Dedifferentiated amniotic fluid mesenchymal stem cell (primary cell): ENCODE measurements around the gene POLA2.
A peak's percentile ranks its signal among the peaks of the same experiment; 100 is the strongest.
"Not testable (repeated sequence)": the region's sequence is repeated elsewhere in the genome, so short reads cannot be mapped to it uniquely, and the experiment has no call there.

Experiments
- DNase-seq: peaks from one replicate; pipeline ENCODE4 v3.0.0-alpha.2; 2016; ENCODE audit errors: extremely low spot score

POLA2 gene, protein sequence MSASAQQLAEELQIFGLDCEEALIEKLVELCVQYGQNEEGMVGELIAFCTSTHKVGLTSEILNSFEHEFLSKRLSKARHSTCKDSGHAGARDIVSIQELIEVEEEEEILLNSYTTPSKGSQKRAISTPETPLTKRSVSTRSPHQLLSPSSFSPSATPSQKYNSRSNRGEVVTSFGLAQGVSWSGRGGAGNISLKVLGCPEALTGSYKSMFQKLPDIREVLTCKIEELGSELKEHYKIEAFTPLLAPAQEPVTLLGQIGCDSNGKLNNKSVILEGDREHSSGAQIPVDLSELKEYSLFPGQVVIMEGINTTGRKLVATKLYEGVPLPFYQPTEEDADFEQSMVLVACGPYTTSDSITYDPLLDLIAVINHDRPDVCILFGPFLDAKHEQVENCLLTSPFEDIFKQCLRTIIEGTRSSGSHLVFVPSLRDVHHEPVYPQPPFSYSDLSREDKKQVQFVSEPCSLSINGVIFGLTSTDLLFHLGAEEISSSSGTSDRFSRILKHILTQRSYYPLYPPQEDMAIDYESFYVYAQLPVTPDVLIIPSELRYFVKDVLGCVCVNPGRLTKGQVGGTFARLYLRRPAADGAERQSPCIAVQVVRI

GRCh38 chr11:65261591-65262380, at the start of gene POLA2:
TSS of gene POLA2 (plus strand) at chr11:65261962. CDS start at chr11:65262293, 331 bp downstream.
- DNase-seq: peak; percentile 91

DNA sequence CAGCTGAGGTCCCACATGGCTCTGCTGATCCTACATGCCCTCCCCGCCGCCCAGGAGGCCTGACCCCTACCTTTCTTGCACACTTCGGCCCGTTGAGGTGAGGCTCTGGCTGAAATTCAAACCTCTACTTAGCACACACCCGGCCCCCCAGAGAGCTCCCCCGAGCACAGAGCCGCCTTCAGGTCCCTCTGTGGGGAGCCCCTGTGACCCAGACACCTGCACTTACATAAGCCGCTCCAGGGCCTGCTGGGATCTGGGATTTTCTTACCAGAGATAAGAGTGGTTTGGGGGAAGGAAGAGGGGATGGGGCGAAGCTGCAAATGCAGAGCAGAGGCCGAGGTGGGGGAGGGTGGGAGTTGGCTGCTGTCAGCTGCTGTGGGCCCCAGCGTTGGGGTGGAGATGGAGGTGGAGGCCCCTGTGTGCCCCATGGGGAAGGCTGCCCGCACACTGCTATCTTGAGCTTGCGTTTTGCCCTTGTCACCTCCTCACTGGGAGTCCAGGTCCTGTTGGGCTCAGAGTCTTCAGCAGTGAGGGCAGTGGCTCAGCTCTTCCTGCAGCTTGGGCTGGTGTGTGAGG, 49.4 kb upstream of the POLA2 start:
- DNase-seq: no peak

DNA sequence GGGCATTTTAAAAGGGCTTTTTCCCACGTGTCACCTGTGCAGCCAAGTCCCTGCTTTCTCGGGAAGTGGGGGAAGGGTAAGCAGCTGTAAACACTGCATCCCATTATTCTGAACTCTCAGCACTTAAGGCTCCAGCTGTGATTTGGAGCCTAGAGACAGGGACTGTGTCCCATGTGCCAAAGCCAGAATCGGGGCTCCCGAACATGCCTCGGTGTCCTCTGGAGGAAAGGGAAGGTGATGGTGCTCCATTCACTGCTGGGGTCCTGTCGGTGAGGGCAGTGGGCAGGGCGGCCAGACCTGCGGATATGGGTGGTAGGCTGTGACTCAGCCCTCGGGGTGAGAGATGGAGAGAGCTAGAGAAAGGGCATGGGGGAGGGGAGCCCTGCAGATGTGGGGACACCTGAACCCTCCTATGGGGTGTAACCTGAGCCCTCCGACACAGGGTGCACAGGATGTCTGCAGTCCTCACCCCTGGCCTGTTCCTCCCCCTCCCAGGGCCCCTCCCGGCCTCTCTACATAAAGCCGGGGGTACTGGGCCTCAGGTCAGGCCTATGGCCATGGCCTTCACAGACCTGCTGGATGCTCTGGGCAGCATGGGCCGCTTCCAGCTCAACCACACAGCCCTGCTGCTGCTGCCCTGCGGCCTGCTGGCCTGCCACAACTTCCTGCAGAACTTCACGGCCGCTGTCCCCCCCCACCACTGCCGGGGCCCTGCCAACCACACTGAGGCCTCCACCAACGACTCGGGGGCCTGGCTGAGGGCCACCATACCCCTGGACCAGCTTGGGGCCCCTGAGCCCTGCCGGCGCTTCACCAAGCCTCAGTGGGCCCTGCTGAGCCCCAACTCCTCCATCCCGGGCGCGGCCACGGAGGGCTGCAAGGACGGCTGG, 48.2 kb upstream of the POLA2 start:
- no peak for DNase-seq

GRCh38 chr11:65214212-65214845, 47.4 kb upstream of the POLA2 start:
- DNase-seq: no peak

DNA sequence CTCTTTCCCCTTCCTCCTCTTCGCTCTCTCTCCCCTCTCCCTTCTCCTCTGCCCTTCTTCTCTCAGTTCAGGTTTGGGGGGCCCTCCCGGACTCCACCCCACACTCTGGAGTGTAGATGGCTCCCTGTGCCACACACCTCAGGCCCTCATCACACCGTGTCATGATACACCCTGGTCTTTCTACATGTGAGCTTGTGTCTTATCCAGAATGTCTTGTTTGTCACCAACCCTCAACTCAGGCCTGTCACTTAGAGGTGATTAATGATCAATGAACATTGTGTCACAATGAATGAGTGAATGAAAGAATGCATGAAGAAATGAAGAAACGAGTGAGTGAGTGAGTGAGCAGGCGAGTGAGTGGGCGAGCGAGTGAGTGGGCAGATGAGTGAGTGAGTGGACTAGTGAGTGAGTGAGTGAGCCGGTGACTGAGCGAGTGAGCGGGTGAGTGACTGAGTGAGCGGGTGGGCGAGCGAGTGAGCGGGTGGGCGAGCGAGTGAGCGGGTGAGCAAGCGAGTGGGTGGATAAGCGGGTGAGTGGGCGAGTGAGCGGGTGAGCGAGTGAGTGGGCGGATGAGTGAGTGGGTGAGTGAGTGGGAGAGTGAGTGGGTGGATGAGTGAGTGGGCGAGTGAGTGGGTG, 46.2 kb upstream of the POLA2 start:
- DNase-seq: no peak

- no peak for DNase-seq
Observed at GRCh38 chr11:65216830-65217229, 44.9 kb upstream of the POLA2 start.

DNA sequence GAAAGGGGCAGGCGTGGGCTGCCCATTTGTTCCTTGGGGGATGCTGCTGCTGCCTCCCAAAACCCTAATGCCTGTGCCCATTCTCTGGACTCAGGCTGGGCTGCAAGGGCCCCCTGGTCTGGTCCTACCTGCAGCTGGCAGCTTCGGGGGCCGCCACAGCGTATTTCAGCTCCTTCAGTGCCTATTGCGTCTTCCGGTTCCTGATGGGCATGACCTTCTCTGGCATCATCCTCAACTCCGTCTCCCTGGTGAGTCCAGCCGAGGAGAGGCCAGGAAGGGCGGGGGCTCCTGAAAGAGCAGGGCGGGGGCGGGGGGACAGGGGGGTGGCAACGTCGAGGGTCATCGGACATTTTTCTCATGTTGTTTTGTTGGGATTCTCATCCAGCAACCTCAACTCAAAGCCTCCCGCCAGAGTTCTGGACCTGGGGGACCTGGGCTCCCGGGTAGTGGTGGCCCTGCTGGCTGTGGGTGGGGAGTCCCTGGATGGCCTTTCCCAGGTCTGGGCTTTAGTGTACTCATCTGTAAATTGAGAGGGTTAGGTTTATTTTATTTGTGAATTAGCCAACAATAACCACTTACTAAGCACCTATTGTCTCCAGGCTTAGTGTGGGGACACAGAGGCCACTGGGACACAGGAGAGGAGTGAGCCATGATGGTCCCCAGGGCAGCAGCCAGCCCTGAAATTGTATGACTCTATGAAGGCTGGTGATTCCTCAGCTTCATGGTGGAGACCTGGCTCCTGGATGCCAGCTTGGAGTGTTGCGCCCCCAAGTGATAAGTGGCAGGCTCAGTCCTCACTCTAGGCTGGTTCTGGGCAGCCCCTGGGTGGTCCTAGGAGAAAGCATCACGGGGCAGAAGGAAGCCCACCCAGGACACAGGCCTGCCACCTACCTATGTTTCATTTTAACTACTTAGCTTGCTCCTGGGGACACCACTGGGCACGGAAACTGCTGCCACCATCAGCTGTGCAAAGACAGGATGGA, 44.0 kb upstream of the POLA2 start:
- DNase-seq: no peak

- no peak for DNase-seq
Observed at GRCh38 chr11:65218446-65218845, 43.3 kb upstream of the POLA2 start.

DNA sequence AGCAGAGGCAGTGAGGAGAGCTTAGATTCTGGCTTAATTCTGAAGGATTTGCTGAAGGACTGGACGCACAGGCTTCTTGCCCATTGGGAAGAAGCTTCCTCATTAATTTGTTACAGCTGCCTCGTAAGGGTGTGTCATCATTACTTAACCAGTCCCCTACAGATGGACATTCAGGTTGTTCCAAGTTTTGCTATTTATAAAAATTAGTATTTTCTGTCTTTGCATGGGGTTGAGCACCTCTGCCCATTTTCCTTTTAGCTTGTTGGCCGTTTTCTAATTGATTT, 41.9 kb upstream of the POLA2 start:
- no peak for DNase-seq

DNA sequence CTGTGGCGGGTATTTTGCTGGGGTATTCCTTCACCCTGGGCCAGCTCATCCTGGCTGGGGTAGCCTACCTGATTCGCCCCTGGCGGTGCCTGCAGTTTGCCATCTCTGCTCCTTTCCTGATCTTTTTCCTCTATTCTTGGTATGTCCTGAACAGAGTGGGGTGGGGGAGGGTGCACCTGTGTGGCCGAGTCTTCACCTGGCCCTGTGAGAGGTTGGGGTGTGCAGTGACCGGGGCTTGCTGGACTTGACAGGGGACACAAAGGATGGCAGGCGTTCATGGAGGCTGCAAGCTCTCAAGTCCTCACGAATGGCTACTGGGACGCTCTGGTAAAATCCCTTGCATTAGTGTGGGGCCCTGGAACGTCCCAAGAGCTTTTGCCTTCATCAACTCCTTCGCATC, 40.7 kb upstream of the POLA2 start:
- no peak for DNase-seq

DNA sequence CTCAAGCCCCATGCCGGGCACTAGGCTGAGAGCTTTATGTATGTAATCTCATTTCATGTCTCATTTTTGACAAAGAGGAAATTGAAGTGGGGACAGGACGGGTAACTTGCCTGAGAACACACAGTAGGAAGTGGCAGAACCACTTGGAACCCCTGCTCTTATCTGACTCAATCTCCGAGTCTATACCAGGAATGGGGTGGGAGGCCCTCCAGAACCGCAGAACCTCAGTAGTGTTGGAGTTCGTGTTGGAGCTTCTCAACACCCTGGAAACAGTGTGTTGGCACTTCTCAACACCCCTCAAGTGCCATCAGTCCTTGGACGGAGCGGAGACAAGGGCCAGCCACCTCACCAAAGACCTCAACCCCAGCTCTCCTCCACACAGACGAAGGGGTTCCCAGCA, 38.8 kb upstream of the POLA2 start:
- DNase-seq: no peak

- peak; percentile 74 for DNase-seq
Observed at GRCh38 chr11:65224930-65225278, 36.9 kb upstream of the POLA2 start.

- DNase-seq: peak; percentile 30
Observed at GRCh38 chr11:65225279-65226102, 36.3 kb upstream of the POLA2 start.

DNA sequence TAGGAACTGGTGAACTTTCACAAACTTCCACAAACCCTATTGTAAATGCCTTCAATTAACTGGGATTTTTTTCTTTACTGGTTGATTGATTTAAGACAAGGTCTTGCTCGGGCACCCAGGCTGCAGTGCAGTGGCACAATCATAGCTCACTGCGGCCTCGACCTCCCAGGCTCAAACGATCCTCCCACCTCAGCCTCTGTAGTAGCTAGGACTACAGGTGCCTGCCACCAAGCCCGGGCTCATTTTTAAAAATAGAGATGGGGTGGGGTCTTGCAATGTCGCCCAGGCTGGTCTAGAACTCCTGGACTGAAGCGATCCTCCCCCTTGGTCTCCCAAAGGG, 35.7 kb upstream of the POLA2 start:
- no peak for DNase-seq

DNA sequence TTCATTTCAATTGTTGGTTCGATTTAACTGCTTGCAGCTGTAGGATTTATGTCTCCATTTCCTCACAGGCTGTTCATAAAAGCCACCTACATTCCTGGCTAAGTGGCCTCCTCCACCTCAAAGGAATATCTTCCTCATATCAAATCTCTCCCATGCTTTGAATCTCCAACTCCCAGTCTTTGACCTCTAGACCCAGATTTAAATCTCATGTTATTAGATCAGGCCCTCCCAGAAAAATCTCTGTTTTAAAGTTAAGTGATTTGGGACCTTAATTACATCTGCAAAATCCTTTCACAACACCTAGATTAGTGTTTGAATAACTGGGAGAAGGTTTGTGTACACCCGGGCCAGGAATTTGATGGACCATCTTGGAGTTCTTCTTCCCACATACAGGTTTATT, 33.9 kb upstream of the POLA2 start:
- no peak for DNase-seq

DNA sequence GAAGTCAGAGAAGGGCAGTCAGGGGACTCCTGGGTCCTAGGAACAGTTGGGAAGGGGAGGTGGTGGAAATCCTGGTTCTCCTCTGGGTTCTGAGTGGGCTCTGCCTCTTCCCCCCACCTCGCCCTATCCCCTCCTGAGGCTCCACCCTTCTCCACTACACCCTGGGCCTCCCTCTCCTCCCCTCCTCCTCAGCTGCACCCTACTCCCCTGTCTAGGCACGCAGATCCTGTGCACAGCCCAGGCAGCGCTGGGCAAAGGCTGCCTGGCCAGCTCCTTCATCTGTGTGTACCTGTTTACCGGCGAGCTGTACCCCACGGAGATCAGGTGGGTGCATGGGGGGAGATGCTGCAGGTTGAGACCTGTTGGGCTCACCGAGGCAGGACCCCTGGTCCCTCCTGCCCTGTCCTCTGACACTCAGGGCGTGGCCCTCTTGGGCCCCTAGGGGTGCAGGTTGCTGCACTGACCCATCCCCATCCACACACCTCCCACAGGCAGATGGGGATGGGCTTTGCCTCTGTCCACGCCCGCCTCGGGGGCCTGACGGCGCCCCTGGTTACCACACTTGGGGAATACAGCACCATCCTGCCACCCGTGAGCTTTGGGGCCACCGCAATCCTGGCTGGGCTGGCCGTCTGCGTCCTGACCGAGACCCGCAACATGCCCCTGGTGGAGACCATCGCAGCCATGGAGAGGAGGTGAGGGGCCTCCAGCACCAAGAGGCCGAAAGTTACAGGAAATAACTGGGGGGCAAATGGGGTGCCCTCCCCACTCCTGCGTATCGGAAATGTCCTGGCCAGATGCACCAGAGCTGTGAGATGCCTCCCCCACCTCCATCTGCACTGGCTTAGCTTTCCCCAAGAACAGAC, 25.3 kb upstream of the POLA2 start:
- no peak for DNase-seq

- DNase-seq: not testable (repeated sequence)
Observed at GRCh38 chr11:65238302-65238701, 23.5 kb upstream of the POLA2 start.

- DNase-seq: no peak
Observed at GRCh38 chr11:65241134-65241533, 20.6 kb upstream of the POLA2 start.
